Activated CD8-positive, alpha-beta memory T cell treated with anti-CD3 and anti-CD28 coated beads, Interleukin-2, amount 50 U/mL, for 1 hour (primary cell): ENCODE measurements around the gene THOC5.
"Not testable (repeated sequence)": the region's sequence is repeated elsewhere in the genome, so short reads cannot be mapped to it uniquely, and the experiment has no call there.

ENCODE experiments used
- DNase-seq: peaks from one replicate; pipeline ENCODE4 v3.0.0-alpha.2; 2020; ENCODE audit errors: extremely low read depth

The THOC5 gene

DNA sequence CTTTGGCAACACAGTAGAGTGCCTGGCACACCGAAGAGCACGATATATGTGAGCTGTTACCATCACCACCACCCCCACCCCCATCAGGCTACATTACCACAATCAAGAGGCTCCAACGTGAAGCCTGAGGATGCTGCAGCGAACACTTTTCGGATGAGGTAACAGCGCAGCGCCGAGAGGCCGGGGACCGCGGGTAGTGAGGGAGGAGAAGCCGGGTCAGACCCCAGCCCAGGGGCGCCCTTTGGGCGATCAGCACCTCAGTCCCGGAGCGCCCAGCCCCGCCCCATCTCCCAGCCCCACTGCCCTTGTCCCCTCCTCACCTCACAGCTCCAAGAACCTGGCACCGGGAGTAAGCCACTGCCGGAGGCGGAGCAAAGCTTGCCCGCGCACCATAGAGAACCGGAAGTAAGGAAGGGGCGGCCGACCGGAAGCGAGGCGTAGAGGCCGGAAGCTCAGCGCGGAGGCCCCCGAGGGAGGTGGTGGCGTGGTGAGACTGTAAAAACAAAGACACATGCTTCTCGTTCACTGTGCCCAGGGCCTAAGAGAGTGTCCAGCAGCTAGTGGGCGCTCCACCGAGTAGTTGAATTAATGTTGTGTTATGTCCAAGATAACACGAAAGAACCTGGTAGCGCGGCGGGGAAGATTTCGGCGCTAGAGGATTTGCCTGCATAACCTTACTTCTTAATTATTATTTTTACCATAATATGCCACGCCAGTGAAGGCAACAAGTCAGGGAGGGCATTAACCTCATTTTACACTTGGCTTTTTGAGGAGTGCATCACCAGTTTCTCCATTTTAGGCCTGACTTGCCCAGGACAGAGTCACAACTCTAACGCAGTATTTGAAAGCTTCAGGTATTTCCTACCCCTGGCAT lies at the start of gene THOC5:
Gene THOC5, minus strand, starts transcription at position 407 of the 874 bp plus-strand sequence. CDS start 4,610 bp downstream, outside the sequence.
- DNase-seq = peak; percentile 58

GRCh38 chr22:29598684-29599020 lies 45.1 kb upstream of the THOC5 start:
- DNase-seq = no peak

DNA sequence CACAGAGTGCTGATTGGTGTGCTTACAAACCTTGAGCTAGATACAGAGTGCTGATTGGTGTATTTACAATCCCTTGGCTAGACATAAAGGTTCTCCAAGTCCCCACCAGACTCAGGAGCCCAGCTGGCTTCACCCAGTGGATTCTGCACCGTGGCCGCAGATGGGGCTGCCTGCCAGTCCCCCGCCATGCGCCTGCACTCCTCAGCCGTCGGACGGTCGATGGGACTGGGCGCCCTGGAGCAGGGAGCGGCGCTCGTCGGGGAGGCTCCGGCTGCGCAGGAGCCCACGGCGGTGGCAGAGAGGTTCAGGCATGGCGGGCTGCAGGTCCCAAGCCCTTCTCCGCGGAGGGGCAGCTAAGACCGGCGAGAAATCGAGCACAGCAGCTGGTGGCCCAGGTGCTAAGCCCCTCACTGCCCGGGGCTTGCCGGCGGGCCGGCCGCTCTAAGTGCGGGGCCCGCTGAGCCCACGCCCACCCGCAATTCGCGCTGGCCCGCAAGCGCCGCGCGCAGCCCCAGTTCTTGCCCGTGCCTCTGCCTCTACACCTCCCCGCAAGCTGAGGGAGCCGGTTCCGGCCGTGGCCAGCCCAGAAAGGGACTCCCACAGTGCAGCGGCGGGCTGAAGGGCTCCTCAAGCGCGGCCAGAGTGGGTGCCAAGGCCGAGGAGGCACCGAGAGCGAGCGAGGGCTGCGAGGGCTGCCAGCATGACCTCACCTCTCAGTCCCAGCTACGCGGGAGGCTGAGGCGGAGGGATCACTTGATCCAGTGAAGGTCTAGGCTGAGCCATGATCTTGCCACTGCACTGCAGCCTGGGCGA lies 44.5 kb upstream of the THOC5 start:
- not testable (repeated sequence) for DNase-seq

DNA sequence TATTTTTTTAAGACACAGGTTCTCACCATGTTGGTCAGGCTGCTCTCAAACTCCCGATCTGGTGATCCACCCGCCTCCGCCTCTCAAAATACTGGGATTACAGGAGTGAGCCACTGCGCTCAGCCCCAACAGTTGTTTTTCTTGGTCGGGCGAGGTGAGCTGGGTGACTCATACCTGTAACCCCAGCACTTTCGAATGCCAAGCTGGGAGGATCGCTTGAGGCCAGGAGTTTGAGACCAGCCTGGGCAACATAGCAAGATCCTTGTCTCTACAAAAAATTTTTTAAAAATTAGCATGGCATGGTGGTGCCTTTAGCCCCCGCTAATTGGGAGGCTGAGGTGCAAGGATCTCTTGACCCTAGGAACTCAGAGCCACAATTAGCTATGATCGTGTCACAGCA lies 42.9 kb upstream of the THOC5 start:
- DNase-seq = no peak

DNA sequence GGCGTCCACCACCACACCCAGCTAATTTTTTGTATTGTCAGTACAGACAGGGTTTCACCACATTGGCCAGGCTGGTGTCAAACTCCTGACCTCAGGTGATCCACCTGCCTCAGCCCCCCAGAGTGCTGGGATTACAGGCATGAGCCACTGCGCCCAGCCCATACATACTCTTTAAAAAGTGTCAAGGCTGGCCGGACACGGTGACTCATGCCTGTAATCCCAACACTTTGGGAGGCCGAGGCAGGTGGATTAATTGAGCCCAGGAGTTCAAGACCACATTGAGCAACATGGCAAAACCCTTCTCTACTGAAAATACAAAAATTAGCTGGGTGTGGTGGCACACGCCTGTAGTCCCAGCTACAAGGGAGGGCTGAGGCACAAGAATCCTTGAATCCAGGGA lies 40.9 kb upstream of the THOC5 start:
- DNase-seq = not testable (repeated sequence)

GRCh38 chr22:29593923-29594322 lies 40.4 kb upstream of the THOC5 start:
- no peak for DNase-seq

- no peak for DNase-seq
These were observed 34.6 kb upstream of the THOC5 start for GRCh38 chr22:29587938-29588699.

- not testable (repeated sequence) for DNase-seq
These were observed 32.7 kb upstream of the THOC5 start for GRCh38 chr22:29586193-29586705.

DNA sequence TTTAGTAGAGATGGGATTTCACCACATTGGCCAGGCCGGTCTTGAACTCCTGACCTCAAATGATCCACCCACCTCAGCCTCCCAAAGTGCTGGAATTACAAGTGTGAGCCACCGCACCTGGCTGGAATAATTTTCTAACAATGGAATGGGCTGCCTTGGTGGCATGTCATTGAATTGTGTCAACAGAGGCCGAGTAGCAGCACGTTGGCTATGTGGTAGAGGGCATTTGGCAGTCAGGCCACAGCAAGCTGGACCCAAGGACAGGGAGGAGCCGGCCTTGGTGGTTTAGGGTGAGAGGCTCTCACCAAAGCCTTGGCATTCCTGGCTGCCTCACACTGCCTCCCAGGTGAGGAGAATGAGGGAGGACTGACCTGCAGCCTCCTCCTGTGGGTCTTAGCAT lies 31.4 kb upstream of the THOC5 start:
- DNase-seq = no peak

DNA sequence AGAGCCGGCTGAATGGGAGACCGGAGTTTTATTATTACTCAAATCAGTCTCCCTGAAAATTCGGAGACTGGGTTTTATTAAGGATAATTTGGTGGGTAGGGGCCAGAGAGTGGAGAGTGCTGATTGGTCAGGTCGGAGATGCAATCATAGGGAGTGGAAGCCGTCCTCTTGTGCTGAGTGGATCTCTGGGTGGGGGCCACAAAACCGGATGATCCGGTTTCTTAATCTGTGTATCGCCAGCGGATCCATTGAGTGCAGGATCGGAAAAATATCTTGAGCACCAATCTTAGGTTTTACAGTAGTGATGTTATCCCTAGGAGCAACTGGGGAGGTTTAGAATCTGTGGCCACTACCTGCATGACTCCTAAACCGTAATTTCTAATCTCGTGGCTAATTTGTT lies 28.2 kb upstream of the THOC5 start:
- DNase-seq = no peak

DNA sequence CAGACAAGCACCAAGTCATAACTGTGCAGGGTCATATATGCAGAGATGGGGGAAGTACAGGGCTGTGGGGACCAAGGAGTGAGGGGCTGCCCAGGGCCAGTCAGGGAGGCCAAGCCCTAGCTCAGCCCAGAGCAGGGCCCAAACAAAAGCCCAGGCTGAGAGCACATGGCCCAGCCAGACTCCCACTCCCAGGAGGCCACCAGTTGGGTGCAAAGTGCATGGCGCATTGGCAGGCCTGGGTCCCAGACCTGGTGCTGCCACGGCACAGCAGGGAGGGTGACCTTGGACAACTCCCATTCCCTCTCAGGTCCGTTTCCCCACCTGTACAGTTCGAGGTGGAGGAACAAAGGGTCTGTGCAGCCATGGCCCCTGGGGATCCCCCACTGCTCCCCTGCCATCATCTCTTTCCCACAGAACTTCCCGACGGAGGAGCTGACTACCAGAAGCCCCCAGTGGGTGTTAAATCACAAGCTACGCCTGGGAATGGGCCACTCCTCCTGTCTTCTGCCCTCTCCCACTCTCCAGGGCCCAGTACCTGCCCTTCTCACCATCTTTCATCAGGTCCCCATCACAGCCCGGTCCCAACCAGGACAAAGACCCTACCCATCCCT lies 26.7 kb upstream of the THOC5 start:
- no peak for DNase-seq

DNA sequence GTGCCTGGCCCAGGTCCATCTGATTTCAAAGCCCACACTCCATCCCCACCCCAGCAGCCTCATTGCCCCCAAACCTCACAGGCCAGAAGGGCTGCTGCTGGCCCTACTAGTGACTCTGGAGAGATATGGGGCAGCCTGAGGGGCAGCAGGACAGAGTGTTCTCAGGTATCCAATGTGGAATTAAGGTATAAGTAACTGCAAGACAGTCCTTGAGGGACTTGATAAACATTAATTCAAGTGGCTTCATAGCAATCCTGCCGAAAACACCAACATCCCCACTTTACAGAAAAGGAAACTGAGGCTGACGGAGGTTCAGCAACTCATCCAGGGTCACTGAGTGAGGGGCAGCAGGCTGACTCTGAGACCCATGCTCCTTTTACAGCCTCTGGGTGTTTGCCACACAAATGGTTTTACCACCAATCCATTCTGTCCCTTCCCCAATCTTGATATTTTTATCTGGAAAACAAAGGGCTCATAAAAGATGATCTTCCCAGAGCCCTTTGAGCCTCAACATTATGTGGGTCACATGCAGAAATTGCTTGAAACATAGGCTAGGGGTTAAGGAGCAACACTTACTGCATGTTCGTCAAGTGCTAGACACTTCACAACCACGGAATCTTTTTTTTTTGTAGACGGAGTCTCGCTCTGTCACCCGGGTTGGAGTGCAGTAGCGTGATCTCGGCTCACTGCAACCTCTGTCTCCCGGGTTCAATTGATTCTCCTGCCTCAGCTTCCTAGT lies 25.1 kb upstream of the THOC5 start:
- no peak for DNase-seq

- DNase-seq = no peak
These were observed 21.3 kb upstream of the THOC5 start for GRCh38 chr22:29574762-29575450.

GRCh38 chr22:29570912-29571549 lies 17.5 kb upstream of the THOC5 start:
- no peak for DNase-seq

DNA sequence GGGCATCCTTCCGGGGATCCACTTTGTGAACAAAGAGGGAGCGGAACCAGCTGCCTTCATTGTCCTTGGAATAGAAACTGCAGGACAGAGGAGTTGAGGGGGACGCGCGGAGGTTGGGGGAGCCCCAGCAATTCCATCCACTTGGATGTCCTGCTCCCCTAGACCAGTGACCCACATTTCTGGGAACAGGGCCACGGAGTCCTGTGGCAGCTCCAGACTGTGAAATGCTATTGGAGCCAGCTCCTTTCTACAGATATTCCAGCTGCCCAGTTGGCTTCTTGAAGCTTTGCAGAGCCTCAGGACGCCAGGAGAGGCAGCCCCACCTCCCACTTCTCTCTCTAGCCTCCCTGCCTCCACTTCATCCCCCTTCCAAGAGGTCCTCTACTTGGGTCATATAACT lies 16.9 kb upstream of the THOC5 start:
- no peak for DNase-seq

DNA sequence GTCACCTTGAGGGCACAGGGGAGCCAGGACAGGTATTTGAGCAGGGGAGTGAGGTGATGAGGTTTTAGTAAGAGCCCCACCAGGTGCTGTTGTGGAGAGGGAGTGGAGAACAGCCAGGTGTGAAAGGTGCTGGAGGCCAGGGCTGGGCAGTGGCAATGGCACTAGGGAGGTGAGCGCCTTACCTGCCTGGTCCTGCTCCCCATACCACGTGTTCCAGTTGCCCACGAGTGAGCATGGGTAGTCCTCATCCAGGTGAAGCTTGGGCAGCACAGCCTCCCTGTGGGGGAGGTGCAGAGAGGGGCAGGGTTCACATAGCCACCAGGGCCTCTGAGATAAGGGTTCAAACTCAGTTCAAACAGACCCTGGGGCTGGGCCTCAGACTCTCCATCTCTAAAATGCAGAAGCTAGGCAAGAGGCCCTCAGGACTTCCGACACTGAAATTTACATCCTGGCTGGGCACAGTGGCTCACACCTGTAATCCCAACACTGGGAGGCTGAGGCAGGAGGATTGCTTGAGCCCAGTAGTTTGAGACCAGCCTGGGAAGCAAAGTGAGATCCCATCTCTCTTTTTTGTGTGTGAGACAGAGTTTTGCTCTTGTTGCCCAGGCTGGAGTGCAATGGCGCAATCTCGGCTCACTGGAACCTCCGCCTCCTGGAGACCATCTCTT lies 15.6 kb upstream of the THOC5 start:
- no peak for DNase-seq

DNA sequence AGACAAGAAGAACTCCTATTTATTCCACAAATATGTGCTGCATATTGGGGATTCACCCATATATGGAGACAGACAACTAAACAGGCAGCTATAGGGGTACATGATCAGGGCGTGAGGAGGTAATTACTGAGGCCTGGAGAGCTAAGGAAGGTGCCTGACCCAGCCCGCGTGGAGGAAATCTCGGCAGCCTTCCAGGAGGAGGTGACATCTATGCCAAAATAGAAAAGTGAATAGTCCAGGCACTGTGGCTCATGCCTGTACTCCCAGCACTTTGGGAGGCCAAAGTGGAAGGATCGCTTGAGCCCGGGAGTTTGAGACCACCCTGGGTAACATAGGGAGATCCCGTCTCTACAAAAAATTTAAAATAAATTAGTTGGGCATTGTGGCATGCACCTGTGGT lies 13.8 kb upstream of the THOC5 start:
- DNase-seq = no peak

DNA sequence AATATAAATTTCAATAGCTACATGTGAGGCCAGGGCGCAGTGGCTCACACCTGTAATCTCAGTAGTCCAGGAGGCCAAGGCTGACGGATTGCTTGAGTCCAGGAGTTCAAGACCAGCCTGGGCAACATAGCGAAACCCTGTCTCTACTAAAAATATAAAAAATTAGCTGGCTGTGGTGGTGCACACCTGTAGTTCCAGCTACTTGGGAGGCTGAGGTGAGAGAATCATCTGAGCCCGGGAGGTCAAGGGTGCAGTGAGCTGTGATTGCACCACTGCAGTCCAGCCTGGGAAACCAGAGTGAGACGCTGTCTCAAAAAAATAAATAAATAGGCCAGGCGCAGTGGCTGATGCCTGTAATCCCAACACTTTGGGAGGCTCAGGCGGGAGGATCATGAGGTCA lies 13.0 kb upstream of the THOC5 start:
- not testable (repeated sequence) for DNase-seq
